Keratinocyte (primary cell): Measurements from ENCODE around the gene SCAPER. TPM values are rescaled to one million over a fixed set of nuclear protein-coding genes. Genes with fewer than 3 reads are reported as not detected.

Experiments used
- DNase-seq: peaks from one replicate; pipeline ENCODE4 v3.0.0-alpha.2; 2011; ENCODE audit warnings: low read depth, missing footprints, low spot score
- FAIRE-seq: peaks from 2 replicates; lab custom pipeline; 2011; peaks lifted over from hg19 to GRCh38; lab: Jason Lieb, UNC
- H2AFZ ChIP-seq: 2 replicates; pipeline ENCODE4 v1.6.0; 2012; ENCODE audit warnings: low read length, control low read depth, inconsistent platforms; ENCODE audit not compliant: control insufficient read depth
- H3K27ac ChIP-seq: 2 replicates; pipeline ENCODE4 v1.5.1; 2011; ENCODE audit warnings: low read length; ENCODE audit not compliant: control insufficient read depth, insufficient read depth
- H3K27me3 ChIP-seq: 3 replicates; pipeline ENCODE4 v1.6.0; 2011; ENCODE audit warnings: low read length; ENCODE audit not compliant: control insufficient read depth, insufficient read depth; ENCODE audit errors: extremely low read depth
- H3K36me3 ChIP-seq, 2 experiments: 2 replicates in 1 of 2; 3 replicates in 1 of 2; pipeline ENCODE4 v1.5.1; 2011; ENCODE audit warnings: low read length in 2 of 2, mild to moderate bottlenecking in 1 of 2; ENCODE audit not compliant: control insufficient read depth in 2 of 2, insufficient read depth in 2 of 2; ENCODE audit errors: extremely low read depth in 1 of 2
- H3K4me1 ChIP-seq: 3 replicates; pipeline ENCODE4 v1.5.1; 2011; ENCODE audit warnings: low read length; ENCODE audit not compliant: control insufficient read depth, insufficient read depth; ENCODE audit errors: extremely low read depth
- H3K4me2 ChIP-seq: 3 replicates; pipeline ENCODE4 v1.6.0; 2011; ENCODE audit warnings: low read depth, low read length; ENCODE audit not compliant: control insufficient read depth, insufficient read depth; ENCODE audit errors: extremely low read depth
- H3K4me3 ChIP-seq, 3 experiments: fragments of 200-600 bp in 1 of 3; sonication (generic) in 1 of 3; 2 replicates in 2 of 3; 3 replicates in 1 of 3; pipeline ENCODE4 v1.5.1; 2011 to 2016; ENCODE audit warnings: low read length in 3 of 3, mild to moderate bottlenecking in 3 of 3, control low read depth in 2 of 3, inconsistent platforms in 1 of 3, low read depth in 1 of 3, mixed read lengths in 1 of 3, mixed run types in 1 of 3, moderate library complexity in 1 of 3; ENCODE audit not compliant: control insufficient read depth in 2 of 3, insufficient read depth in 2 of 3; ENCODE audit errors: extremely low read depth in 1 of 3
- H3K79me2 ChIP-seq: 2 replicates; pipeline ENCODE4 v1.6.0; 2012; ENCODE audit warnings: low read length; ENCODE audit not compliant: control insufficient read depth, insufficient read depth
- H3K9ac ChIP-seq: 3 replicates; pipeline ENCODE4 v1.6.0; 2011; ENCODE audit warnings: low read length; ENCODE audit not compliant: control insufficient read depth, insufficient read depth; ENCODE audit errors: extremely low read depth
- H3K9me1 ChIP-seq: 3 replicates; pipeline ENCODE4 v1.6.0; 2011; ENCODE audit warnings: low read length; ENCODE audit not compliant: control insufficient read depth, insufficient read depth; ENCODE audit errors: extremely low read depth
- H3K9me3 ChIP-seq: 2 replicates; pipeline ENCODE4 v1.5.1; 2012; ENCODE audit warnings: low read depth, low read length; ENCODE audit not compliant: control insufficient read depth
- H4K20me1 ChIP-seq: 3 replicates; pipeline ENCODE4 v1.6.0; 2011; ENCODE audit warnings: low read length; ENCODE audit not compliant: control insufficient read depth, insufficient read depth; ENCODE audit errors: extremely low read depth
- CTCF ChIP-seq, 3 experiments: IDR thresholded peaks in 1 of 3; conservative IDR thresholded peaks in 1 of 3; optimal IDR thresholded peaks in 1 of 3; 2 replicates in 2 of 3; 3 replicates in 1 of 3; pipeline versions ENCODE3 to v1.5.1; 2011; ENCODE audit warnings: low read length in 3 of 3, mild to moderate bottlenecking in 3 of 3, moderate library complexity in 2 of 3, control low read depth in 1 of 3, inconsistent platforms in 1 of 3; ENCODE audit not compliant: insufficient read depth in 2 of 3; ENCODE audit errors: extremely low read depth in 1 of 3
- EZH2 ChIP-seq: IDR thresholded peaks from one replicate; pipeline ENCODE4 v1.6.1; 2012; ENCODE audit warnings: inconsistent platforms, mild to moderate bottlenecking, low read length, moderate library complexity
- dilution Hi-C: fragments of 300-500 bp; cut with MboI; formaldehyde crosslinking; loops from one replicate; pipeline ENCODE4 v1.7.0; 2020; ENCODE audit warnings: low sequenced_read_pairs; ENCODE audit not compliant: extremely low pct_ligation_motif_present
- polyA plus RNA-seq, 5 experiments: library from polyadenylated mRNA; depleted of rRNA in 3 of 5; stranded (reverse) in 3 of 5; stranded (forward) in 1 of 5; unstranded in 1 of 5; fragments of >200 nt; gene quantifications; 1 replicate in 1 of 5; 2 replicates in 3 of 5; 3 replicates in 1 of 5; pipeline versions ENCODE4 v1.2.1 to v1.2.3, GENCODE V29; 2011 to 2012; ENCODE audit warnings: missing spikeins in 2 of 5, low read depth in 1 of 5, low replicate concordance in 1 of 5

The SCAPER gene
- polyA plus RNA-seq, 1 donor (not counting 4 experiments of a cell fraction or from before 2014, with no cell fraction given): 5.2 TPM

GRCh38 chr15:76663529-76663928 lies 241.6 kb downstream of the SCAPER start:
- H3K9ac ChIP-seq: no peak overlapping the region
- no peaks in the 10 kb centered on the region for H3K79me2 ChIP-seq
- dilution Hi-C loops: no loop called here
- no peak for FAIRE-seq
- DNase-seq: no peak
- H3K27me3 ChIP-seq: no peaks in the 10 kb centered on the region
- no peaks in the 10 kb centered on the region for H3K4me1 ChIP-seq
- no peak for TF ChIP-seq EZH2
- TF ChIP-seq CTCF (optimal IDR thresholded peaks at IDR 0.05 in 1 of 3, IDR thresholded peaks at IDR 0.05 in 1 of 3, conservative IDR thresholded peaks at IDR 0.05 in 1 of 3; ENCODE audit: extremely low read depth in 1 of 3, insufficient read depth in 2 of 3, low read length in 3 of 3): no peak
- no peaks in the 10 kb centered on the region for H4K20me1 ChIP-seq
- no peaks in the 10 kb centered on the region for H3K9me1 ChIP-seq
- H3K4me3 ChIP-seq: no peak overlapping the region
- H3K27ac ChIP-seq: no peak overlapping the region
- no peaks in the 10 kb centered on the region for H3K9me3 ChIP-seq
- H3K4me2 ChIP-seq: no peak overlapping the region
- no peak overlapping the region for H2AFZ ChIP-seq
- no peaks in the 10 kb centered on the region for H3K36me3 ChIP-seq

- no peaks in the 10 kb centered on the region for H3K79me2 ChIP-seq
These were observed 256.3 kb downstream of the SCAPER start for GRCh38 chr15:76648732-76649444.

More at GRCh38 chr15:76648732-76649444, 256.3 kb downstream of the SCAPER start:
- H3K4me3 ChIP-seq: no peak overlapping the region
- no peaks in the 10 kb centered on the region for H3K9me1 ChIP-seq
- FAIRE-seq (no peak), DNase-seq (no peak)
- TF ChIP-seq CTCF (optimal IDR thresholded peaks at IDR 0.05 in 1 of 3, IDR thresholded peaks at IDR 0.05 in 1 of 3, conservative IDR thresholded peaks at IDR 0.05 in 1 of 3; ENCODE audit: extremely low read depth in 1 of 3, insufficient read depth in 2 of 3, low read length in 3 of 3) (no peak), EZH2 (no peak)
- H3K9ac ChIP-seq: no peak overlapping the region
- H4K20me1 ChIP-seq: no peaks in the 10 kb centered on the region
- H2AFZ ChIP-seq: no peak overlapping the region
- H3K4me1 ChIP-seq: no peaks in the 10 kb centered on the region
- H3K36me3 ChIP-seq: no peaks in the 10 kb centered on the region
- H3K9me3 ChIP-seq: no peaks in the 10 kb centered on the region
- dilution Hi-C loops: no loop called here
- no peak overlapping the region for H3K4me2 ChIP-seq
- H3K27ac ChIP-seq: no peak overlapping the region
- no peaks in the 10 kb centered on the region for H3K27me3 ChIP-seq
